ENCODE results near the gene SCAMP5.

The SCAMP5 gene

DNA sequence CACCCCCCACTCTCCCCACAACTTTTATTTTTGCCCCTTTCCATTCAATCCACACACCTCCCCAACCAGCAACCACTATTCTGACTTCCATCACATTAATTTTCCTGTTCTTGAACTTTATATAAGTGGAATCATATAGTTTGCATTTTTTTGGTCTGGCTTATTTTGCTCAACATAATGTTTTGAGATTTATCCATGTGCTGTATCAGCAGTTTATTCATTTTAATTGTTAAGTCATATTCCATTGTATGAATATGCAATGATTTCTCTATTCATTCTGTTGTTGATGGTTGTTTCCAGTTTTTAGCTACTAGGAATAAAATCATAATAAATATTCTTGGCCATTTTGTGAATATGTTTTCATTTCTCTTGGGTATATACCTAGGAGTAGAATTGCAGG lies 5.8 kb upstream of the SCAMP5 start:
- no peak for TF ChIP-seq CTCF (IDR thresholded peaks at IDR 0.05; ENCODE audit: control insufficient read depth, extremely low read depth, insufficient read depth)
- DNase-seq (ENCODE audit: low read depth) = no peak
- H3K4me3 ChIP-seq (ENCODE audit: low read depth, low read length) = no peak overlapping the region

- no peak for DNase-seq (ENCODE audit: low read depth)
- no peak for TF ChIP-seq CTCF (IDR thresholded peaks at IDR 0.05; ENCODE audit: control insufficient read depth, extremely low read depth, insufficient read depth)
- H3K4me3 ChIP-seq (ENCODE audit: low read depth, low read length) = no peak overlapping the region
These were observed 2.7 kb upstream of the SCAMP5 start for GRCh38 chr15:74992619-74993018.

DNA sequence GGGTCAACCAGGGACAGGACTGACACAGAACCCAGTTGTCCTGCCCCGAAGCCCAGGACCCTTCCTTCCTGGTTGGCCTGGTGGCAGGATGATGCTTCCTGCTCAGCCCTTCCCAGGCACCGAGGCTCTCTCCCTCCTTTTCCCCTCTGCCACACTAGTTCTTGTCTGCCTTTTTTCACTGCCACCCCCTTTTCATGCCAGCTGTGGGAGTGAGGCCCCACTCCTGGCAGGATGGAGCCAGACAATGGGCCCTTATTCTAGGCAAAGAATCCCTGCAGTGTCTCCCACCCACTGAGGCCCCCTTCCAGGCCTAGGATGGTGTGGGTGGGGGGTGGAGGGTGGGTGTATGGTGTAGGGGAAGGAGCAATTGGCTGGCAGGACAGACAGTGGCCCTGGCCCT lies 1.1 kb upstream of the SCAMP5 start:
- no peak overlapping the region for H3K4me3 ChIP-seq (ENCODE audit: low read depth, low read length)
- DNase-seq (ENCODE audit: low read depth) = no peak
- TF ChIP-seq CTCF (IDR thresholded peaks at IDR 0.05; ENCODE audit: control insufficient read depth, extremely low read depth, insufficient read depth) = no peak

- peak overlapping the region; percentile 39 for H3K4me3 ChIP-seq (ENCODE audit: low read depth, low read length)
- DNase-seq (ENCODE audit: low read depth) = no peak
- TF ChIP-seq CTCF (IDR thresholded peaks at IDR 0.05; ENCODE audit: control insufficient read depth, extremely low read depth, insufficient read depth) = no peak
These were observed 678 bp upstream of the SCAMP5 start for GRCh38 chr15:74994685-74995084.

- H3K4me3 ChIP-seq (ENCODE audit: low read depth, low read length) = peak overlapping the region; percentile 74
- no peak for TF ChIP-seq CTCF (IDR thresholded peaks at IDR 0.05; ENCODE audit: control insufficient read depth, extremely low read depth, insufficient read depth)
- DNase-seq (ENCODE audit: low read depth) = no peak
These were observed 709 bp downstream of the SCAMP5 start for GRCh38 chr15:74995779-74996765.

- no peak for TF ChIP-seq CTCF (IDR thresholded peaks at IDR 0.05; ENCODE audit: control insufficient read depth, extremely low read depth, insufficient read depth)
- no peak overlapping the region for H3K4me3 ChIP-seq (ENCODE audit: low read depth, low read length)
- no peak for DNase-seq (ENCODE audit: low read depth)
These were observed 1.8 kb downstream of the SCAMP5 start for GRCh38 chr15:74997141-74997540.
